Testis (tissue), 2 donors: Measurements from ENCODE around the gene SLFNL1.

Experiments used
- CTCF ChIP-seq, 3 experiments: fragments of 450-650 bp in 2 of 3; fragments of 200-600 bp in 1 of 3; sonication (generic) in 1 of 3; IDR thresholded peaks; one replicate each; pipeline ENCODE4 v1.5.1; 2016 to 2019; ENCODE audit warnings: antibody characterized with exemption in 3 of 3, mild to moderate bottlenecking in 2 of 3, moderate library complexity in 1 of 3
- POLR2A ChIP-seq: fragments of 450-650 bp; IDR thresholded peaks from one replicate; pipeline ENCODE4 v1.6.1; 2017; ENCODE audit warnings: antibody characterized with exemption, mild to moderate bottlenecking, moderate library complexity

GRCh38 chr1:41041614-41042270 is 20.2 kb upstream of the SLFNL1 start:
- TF ChIP-seq CTCF (IDR thresholded peaks at IDR 0.05) (no peak), POLR2A (no peak)
